Measurements from ENCODE around the gene FCRL6.

GRCh38 chr1:159803956-159804689 is 2.0 kb downstream of the FCRL6 start:
- TF ChIP-seq, protein P1, sequence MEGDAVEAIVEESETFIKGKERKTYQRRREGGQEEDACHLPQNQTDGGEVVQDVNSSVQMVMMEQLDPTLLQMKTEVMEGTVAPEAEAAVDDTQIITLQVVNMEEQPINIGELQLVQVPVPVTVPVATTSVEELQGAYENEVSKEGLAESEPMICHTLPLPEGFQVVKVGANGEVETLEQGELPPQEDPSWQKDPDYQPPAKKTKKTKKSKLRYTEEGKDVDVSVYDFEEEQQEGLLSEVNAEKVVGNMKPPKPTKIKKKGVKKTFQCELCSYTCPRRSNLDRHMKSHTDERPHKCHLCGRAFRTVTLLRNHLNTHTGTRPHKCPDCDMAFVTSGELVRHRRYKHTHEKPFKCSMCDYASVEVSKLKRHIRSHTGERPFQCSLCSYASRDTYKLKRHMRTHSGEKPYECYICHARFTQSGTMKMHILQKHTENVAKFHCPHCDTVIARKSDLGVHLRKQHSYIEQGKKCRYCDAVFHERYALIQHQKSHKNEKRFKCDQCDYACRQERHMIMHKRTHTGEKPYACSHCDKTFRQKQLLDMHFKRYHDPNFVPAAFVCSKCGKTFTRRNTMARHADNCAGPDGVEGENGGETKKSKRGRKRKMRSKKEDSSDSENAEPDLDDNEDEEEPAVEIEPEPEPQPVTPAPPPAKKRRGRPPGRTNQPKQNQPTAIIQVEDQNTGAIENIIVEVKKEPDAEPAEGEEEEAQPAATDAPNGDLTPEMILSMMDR (IDR thresholded peaks at IDR 0.05; ENCODE audit: low read depth, low read length), result peak; percentile 31
- TF ChIP-seq POLR2A (IDR thresholded peaks at IDR 0.05; ENCODE audit: extremely low read depth, insufficient read length) (no peak), MAX (IDR thresholded peaks at IDR 0.05; ENCODE audit: low read depth, low read length) (no peak), MYC (IDR thresholded peaks at IDR 0.05; ENCODE audit: low read depth, low read length) (no peak)

All from NB4 (cell line).